BLaER1 (cell line): ENCODE measurements around the gene COL4A2.

ENCODE experiments used
- H3K27ac ChIP-seq: shearing (Covaris generic); formaldehyde crosslinking; 2 replicates; pipeline ENCODE4 v1.8.1; 2022
- H3K27me3 ChIP-seq: shearing (Covaris generic); formaldehyde crosslinking; 2 replicates; pipeline ENCODE4 v1.8.1; 2022
- H3K36me3 ChIP-seq: shearing (Covaris generic); formaldehyde crosslinking; 2 replicates; pipeline ENCODE4 v1.8.1; 2022
- H3K4me1 ChIP-seq: shearing (Covaris generic); formaldehyde crosslinking; 2 replicates; pipeline ENCODE4 v1.8.1; 2022
- H3K4me2 ChIP-seq: shearing (Covaris generic); formaldehyde crosslinking; 2 replicates; pipeline ENCODE4 v1.8.1; 2022
- H3K4me3 ChIP-seq: shearing (Covaris generic); formaldehyde crosslinking; 2 replicates; pipeline ENCODE4 v1.8.1; 2022
- H3K9ac ChIP-seq: shearing (Covaris generic); formaldehyde crosslinking; 2 replicates; pipeline ENCODE4 v1.8.1; 2022
- H3K9me3 ChIP-seq: shearing (Covaris generic); formaldehyde crosslinking; 2 replicates; pipeline ENCODE4 v1.8.1; 2022
- H4K20me1 ChIP-seq: shearing (Covaris generic); formaldehyde crosslinking; 2 replicates; pipeline ENCODE4 v1.8.1; 2022
- Cebpa-rat ChIP-seq: shearing (Covaris generic); IDR thresholded peaks from 2 replicates; pipeline ENCODE4 v1.8.1; 2022

The COL4A2 gene

DNA sequence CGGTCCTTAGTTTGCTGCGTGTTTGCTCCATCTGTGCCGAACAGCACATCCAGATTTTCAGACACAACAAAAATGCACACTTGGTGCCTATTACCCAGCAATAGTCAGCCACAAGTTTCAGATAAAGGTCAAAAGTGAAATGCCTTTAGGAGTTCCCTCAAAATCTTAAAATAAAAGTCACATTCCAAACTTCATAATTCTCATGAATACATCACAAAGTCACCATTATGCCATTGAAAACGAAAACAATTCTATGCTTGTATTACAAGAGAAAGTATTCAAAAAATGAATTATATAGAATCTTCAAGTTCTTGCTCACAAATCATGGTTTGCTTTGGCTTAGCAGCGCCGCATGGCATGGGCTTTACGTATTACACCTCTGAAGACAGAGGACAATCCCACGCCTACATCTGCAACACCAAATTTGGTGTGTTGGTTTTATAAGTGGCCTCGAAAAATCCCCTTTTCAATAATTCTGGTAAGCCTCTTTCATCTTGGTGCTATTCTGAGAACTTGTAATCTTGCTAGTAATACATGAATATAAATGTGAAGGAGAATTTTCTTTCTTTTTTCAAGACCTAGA is 26.8 kb upstream of the COL4A2 start:
- Histone ChIP-seq H3K4me1 (no peaks in the 10 kb centered on the region), H3K27ac (no peak overlapping the region), H3K36me3 (no peaks in the 10 kb centered on the region), H3K4me3 (no peak overlapping the region), H4K20me1 (no peaks in the 10 kb centered on the region), H3K27me3 (no peaks in the 10 kb centered on the region), H3K9ac (no peak overlapping the region), H3K9me3 (no peaks in the 10 kb centered on the region), H3K4me2 (no peak overlapping the region)
- TF ChIP-seq Cebpa-rat: no peak

DNA sequence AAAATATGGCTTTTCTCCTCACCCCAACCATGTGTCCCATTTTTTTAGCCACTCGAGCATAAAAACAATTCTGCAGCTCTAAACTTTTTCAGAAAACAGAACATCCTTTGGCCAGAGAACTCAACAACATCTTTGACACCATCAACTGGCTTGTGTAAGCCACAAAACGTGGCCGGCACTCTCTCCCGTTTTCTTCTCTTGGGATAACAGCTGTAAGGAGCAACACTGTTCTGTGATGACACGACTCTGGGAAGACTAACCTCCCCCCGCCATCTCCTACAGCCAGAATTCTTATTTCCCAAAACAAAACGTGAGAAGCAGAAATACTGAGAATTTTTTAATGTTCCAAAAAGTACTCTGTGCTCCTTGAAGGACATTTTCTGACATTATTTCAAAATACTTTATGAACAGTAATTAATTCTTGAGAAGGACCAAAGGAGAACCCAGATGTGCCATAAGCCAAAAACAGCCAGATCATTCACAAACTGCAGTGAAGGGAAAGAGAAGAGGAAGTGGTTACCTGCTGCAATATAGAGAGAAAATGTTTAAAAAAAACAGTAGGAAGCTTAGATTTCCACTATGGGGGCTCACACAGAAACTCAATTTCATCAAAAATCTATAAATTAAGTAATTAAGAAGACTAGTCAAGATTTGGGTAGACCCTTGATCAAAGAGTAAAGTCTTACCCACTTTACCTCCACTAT is 25.9 kb upstream of the COL4A2 start:
- Histone ChIP-seq H3K9ac (no peak overlapping the region), H3K36me3 (no peaks in the 10 kb centered on the region), H3K4me1 (no peaks in the 10 kb centered on the region), H3K9me3 (no peaks in the 10 kb centered on the region), H3K27me3 (no peaks in the 10 kb centered on the region), H3K4me3 (no peak overlapping the region), H3K4me2 (no peak overlapping the region), H4K20me1 (no peaks in the 10 kb centered on the region), H3K27ac (no peak overlapping the region)
- no peak for TF ChIP-seq Cebpa-rat

DNA sequence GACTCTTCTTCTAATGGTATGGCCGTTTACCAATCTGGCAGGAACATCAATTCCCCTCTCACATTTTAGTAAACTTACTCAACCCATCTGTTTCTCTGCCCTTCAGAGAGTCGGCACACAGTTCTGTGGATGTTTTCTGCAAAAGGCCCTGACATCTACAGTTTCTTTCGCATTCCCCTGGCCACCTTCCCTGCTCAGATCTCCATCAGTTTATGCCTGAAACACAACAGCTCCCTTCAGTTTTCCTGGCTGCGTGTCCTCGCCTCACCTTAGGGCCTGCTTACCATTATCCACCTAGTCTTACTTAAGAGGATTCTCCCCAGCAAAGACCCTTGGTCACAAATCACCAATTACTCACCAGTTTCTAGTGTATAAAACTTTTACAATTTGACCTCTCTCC is 25.3 kb upstream of the COL4A2 start:
- TF ChIP-seq Cebpa-rat: no peak
- H3K4me1 ChIP-seq: peaks cover 2% of the 10 kb centered on the region
- H4K20me1 ChIP-seq: no peaks in the 10 kb centered on the region
- H3K9me3 ChIP-seq: no peaks in the 10 kb centered on the region
- H3K4me3 ChIP-seq: no peak overlapping the region
- no peak overlapping the region for H3K4me2 ChIP-seq
- H3K9ac ChIP-seq: no peak overlapping the region
- no peaks in the 10 kb centered on the region for H3K27me3 ChIP-seq
- no peak overlapping the region for H3K27ac ChIP-seq
- H3K36me3 ChIP-seq: no peaks in the 10 kb centered on the region

DNA sequence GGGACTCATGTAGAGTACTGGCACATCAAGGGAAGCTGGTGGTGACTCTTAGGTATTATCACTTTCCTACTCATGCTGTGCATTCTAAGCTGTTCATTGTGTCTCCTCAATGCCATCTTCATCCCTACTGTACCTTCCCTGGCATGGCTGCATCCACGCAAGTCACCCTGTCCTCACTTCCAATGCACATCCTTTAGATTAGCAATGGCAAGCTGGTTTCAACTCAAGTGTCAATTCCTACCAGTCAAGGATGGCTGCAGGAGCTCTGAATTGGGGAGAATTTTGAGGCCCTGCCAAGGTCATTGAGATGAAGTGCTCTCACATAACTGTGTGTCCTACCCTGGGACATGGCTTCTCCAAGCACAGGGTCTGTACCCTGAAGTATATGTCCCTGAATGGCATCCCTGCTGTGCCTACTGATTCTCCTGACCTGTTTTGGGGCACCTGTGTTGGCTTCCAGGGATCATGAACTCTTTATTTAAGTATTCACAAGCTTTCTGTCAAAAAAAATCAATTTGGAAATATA is 24.7 kb upstream of the COL4A2 start:
- no peak overlapping the region for H3K4me2 ChIP-seq
- H3K36me3 ChIP-seq: no peaks in the 10 kb centered on the region
- H4K20me1 ChIP-seq: no peaks in the 10 kb centered on the region
- no peak overlapping the region for H3K4me3 ChIP-seq
- no peak for TF ChIP-seq Cebpa-rat
- no peaks in the 10 kb centered on the region for H3K9me3 ChIP-seq
- H3K4me1 ChIP-seq: peaks cover 8% of the 10 kb centered on the region
- no peak overlapping the region for H3K9ac ChIP-seq
- H3K27me3 ChIP-seq: no peaks in the 10 kb centered on the region
- no peak overlapping the region for H3K27ac ChIP-seq

DNA sequence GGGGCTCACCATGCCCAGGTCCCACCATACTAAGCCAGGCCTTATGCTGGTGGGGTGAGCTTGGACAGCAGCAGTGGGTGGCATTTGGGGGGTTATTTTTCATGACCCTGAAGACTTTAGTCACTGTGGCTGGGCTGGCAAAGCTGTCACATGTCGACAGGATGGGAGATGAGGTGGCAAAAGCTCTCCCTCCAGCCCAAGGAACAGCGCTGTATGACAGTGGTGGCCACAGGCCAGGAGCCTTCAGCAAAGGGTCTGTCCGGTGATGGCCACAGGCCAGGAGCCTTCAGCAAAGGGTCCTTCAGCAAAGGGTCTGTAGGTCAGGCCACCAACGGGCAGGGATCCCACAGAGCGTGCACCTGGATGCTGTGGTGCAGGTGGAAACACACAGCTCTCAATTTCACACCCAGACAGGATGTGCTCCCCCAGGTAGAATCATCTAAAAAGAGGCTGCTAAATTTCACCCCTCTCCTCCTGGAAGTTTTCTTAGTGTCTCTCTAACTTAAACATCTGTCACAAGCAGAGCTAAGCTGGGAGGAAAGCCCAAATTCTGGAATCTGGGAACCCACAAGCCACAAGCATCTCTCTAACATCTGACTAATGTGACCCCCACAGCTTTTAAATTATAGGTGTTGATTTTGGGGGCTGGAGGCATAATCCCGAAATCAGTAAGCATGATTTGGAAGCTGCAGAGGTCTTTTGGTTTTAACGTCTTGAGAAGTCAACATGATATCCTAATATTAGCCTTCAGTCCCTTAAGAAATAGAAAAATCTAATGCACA is 23.2 kb upstream of the COL4A2 start:
- Histone ChIP-seq H3K9me3 (no peaks in the 10 kb centered on the region), H4K20me1 (no peaks in the 10 kb centered on the region), H3K4me1 (peaks cover 20% of the 10 kb centered on the region), H3K36me3 (no peaks in the 10 kb centered on the region), H3K27ac (no peak overlapping the region), H3K27me3 (no peaks in the 10 kb centered on the region), H3K4me2 (no peak overlapping the region), H3K4me3 (no peak overlapping the region), H3K9ac (no peak overlapping the region)
- no peak for TF ChIP-seq Cebpa-rat

DNA sequence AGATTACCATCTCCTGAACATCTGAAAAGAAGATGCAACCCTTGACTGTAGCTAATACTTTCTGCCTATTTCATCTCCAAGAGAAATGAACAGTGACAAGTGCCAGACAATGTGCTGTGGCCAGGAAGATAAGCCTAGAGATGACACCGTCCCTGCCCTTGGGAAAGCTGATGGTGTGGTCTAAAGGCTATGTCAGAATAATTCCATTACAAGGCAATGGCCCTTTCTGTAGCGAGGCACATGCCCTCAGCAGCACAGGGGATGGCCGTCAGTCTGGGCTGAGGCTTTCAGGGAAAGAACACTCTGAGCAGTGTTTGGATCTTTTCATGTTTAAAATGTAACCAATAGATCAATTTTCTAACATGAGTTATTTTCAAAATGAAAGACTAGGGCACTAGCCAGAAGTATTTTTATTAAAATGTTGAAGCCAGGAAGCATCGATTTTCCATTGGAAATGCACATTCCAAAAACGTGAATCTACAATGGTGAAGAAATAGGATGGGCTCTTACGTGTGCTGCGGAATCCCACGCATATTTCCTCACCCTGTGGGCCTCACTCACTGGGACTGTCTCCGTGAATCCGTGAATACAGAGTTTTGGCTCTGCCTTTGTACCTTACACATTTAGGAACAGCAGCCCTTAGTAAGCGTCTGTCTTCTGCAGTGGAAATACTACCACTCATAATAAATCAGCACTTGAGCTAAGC is 22.2 kb upstream of the COL4A2 start:
- H3K4me3 ChIP-seq: no peak overlapping the region
- H3K4me2 ChIP-seq: no peak overlapping the region
- no peak for TF ChIP-seq Cebpa-rat
- H3K27me3 ChIP-seq: no peaks in the 10 kb centered on the region
- peaks cover 20% of the 10 kb centered on the region for H3K4me1 ChIP-seq
- H3K9me3 ChIP-seq: no peaks in the 10 kb centered on the region
- no peaks in the 10 kb centered on the region for H3K36me3 ChIP-seq
- H3K9ac ChIP-seq: no peak overlapping the region
- H4K20me1 ChIP-seq: no peaks in the 10 kb centered on the region
- H3K27ac ChIP-seq: no peak overlapping the region

DNA sequence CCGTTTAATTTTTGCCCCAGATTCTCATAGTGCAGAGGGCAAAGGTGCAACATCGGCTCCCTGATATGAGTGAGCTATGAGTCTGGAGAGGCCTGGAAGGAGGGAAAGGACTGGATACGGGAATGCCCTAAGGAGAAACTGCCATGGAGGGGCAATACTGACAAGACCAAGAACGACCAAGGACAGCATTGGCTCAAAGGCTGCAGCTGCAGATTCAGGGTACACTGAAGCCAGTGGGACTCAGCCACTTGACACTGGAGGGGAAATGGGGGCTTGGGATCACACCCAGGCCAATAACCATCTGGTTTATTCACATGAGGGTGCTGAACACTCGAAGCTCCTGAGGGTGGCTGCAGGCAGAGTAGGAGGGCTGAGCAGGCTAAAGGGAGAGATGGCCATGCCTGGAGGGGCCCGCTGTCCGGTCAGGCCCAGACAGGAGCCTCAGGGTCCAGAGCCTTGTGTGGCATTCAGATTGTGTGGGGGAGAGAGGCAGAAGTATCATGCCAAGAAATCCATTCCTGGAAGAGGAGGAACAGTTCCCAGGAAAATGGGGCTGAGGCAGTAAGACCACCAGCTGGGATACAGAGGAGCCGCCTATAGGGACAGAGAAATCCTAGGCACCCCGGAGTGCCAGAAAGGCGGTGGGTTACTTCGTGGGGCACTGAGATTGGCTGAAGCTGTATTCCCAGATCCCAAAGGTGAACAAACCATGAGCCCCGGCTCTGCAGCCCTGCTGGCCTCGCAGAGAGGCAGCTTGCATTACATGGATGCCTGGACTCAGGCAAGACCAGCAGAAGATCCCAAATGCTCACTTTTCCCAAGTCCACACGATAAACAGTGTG is 20.9 kb upstream of the COL4A2 start:
- TF ChIP-seq Cebpa-rat: no peak
- Histone ChIP-seq H3K4me1 (peaks cover 20% of the 10 kb centered on the region), H4K20me1 (no peaks in the 10 kb centered on the region), H3K27ac (no peak overlapping the region), H3K27me3 (no peaks in the 10 kb centered on the region), H3K4me2 (no peak overlapping the region), H3K36me3 (no peaks in the 10 kb centered on the region), H3K9ac (no peak overlapping the region), H3K4me3 (no peak overlapping the region), H3K9me3 (no peaks in the 10 kb centered on the region)

DNA sequence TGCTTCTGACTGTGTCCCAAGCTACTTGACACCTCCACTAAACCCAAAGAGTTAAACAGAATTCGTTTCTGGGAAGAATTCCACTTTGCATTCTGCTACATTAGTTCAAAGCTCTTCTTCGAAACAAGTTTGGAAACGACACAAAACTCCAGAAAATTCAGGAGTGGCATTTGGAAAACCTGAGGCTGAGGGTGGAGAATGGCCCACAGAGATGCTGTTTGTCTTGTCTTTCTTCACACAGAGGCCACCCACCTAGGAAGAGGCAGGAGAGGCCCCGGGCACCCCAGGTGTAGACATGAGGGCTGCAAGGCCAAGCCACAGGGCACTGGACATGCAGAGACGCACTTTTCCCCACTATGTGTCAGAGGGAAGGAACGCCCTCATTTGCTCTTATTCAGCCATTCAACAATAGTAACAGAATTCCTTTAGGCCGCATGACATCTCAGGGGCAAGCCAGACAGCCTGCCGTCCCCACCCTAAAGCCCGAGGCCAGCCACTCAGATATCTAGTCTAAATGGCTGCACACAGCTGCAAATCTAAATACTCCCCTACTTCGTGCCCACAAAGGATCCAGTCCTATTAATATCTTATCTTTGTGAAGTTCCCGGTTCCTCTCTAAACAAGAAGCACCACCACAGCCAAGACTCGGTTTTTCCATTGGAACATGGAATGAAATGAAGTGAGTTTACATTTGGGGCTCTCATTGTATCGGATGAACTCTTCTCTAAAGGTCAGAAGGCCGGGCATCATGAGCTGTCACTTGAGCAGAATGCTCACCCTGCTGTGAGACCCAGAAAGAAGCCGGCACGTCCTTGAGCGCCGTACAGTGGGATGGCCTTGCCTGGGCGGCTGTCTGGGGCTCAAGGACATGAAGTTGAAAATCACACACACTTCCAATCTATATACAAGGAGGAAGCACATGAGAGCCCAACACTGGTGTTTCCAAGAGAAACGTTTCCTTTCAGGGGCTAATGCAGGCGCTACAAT is 20.0 kb upstream of the COL4A2 start:
- no peak for TF ChIP-seq Cebpa-rat
- Histone ChIP-seq H3K27me3 (no peaks in the 10 kb centered on the region), H3K9me3 (no peaks in the 10 kb centered on the region), H3K36me3 (no peaks in the 10 kb centered on the region), H3K27ac (peak overlapping the region; percentile 4; the same call in 1 of the 2 replicates), H4K20me1 (no peaks in the 10 kb centered on the region), H3K4me2 (peak overlapping the region; percentile 14), H3K4me1 (peaks cover 20% of the 10 kb centered on the region), H3K9ac (no peak overlapping the region), H3K4me3 (no peak overlapping the region)
